ENCODE data around the gene CHD3.

DNA sequence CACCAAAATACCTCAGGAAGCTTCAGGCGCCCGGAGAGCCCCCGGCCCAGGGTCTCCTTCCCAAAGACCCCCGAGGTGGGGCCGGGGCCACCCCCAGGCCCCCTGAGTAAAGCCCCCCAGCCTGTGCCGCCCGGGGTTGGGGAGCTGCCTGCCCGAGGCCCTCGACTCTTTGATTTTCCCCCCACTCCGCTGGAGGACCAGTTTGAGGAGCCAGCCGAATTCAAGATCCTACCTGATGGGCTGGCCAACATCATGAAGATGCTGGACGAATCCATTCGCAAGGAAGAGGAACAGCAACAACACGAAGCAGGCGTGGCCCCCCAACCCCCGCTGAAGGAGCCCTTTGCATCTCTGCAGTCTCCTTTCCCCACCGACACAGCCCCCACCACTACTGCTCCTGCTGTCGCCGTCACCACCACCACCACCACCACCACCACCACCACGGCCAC lies 40.4 kb upstream of the CHD3 start:
- TF ChIP-seq, protein P1, sequence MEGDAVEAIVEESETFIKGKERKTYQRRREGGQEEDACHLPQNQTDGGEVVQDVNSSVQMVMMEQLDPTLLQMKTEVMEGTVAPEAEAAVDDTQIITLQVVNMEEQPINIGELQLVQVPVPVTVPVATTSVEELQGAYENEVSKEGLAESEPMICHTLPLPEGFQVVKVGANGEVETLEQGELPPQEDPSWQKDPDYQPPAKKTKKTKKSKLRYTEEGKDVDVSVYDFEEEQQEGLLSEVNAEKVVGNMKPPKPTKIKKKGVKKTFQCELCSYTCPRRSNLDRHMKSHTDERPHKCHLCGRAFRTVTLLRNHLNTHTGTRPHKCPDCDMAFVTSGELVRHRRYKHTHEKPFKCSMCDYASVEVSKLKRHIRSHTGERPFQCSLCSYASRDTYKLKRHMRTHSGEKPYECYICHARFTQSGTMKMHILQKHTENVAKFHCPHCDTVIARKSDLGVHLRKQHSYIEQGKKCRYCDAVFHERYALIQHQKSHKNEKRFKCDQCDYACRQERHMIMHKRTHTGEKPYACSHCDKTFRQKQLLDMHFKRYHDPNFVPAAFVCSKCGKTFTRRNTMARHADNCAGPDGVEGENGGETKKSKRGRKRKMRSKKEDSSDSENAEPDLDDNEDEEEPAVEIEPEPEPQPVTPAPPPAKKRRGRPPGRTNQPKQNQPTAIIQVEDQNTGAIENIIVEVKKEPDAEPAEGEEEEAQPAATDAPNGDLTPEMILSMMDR (IDR thresholded peaks at IDR 0.05; ENCODE audit: low read length): no peak
- TF ChIP-seq EZH2 (IDR thresholded peaks at IDR 0.05; ENCODE audit: borderline replicate concordance, low read length): no peak

All from OCI-LY1 (cell line).